Sigmoid colon (tissue), 7 donors: Measurements from ENCODE around the gene LSM11. TPM values are rescaled to one million over a fixed set of nuclear protein-coding genes. Genes with fewer than 3 reads are reported as not detected.
"Not testable (repeated sequence)": the region's sequence is repeated elsewhere in the genome, so short reads cannot be mapped to it uniquely, and the experiment has no call there.

Experiments
- DNase-seq: peaks from one replicate; pipeline ENCODE4 v3.0.0-alpha.2; 2019
- H3K27ac ChIP-seq, 4 donors: fragments of 200-600 bp; sonication (generic); one replicate each; pipeline ENCODE4 v1.5.1; 2016 to 2019; ENCODE audit warnings: mild to moderate bottlenecking in 1 of 4
- H3K27me3 ChIP-seq, 3 donors: fragments of 200-600 bp; sonication (generic); one replicate each; pipeline ENCODE4 v1.5.1; 2019; ENCODE audit warnings: mild to moderate bottlenecking in 1 of 3
- H3K36me3 ChIP-seq, 4 donors: fragments of 200-600 bp; sonication (generic); one replicate each; pipeline ENCODE4 v1.5.1; 2016 to 2019
- H3K4me1 ChIP-seq, 4 donors: fragments of 200-600 bp; sonication (generic); one replicate each; pipeline ENCODE4 v1.5.1; 2017 to 2019
- H3K4me3 ChIP-seq, 4 donors: fragments of 200-600 bp; sonication (generic); one replicate each; pipeline ENCODE4 v1.5.1; 2017 to 2019; ENCODE audit warnings: mild to moderate bottlenecking in 2 of 4, moderate library complexity in 1 of 4
- H3K9me3 ChIP-seq, 4 donors: fragments of 200-600 bp in 3 of 4; sonication (generic) in 3 of 4; one replicate each; pipeline versions ENCODE4 v1.5.1 to v1.6.1; 2013 to 2019
- CTCF ChIP-seq, 4 experiments: fragments of 450-650 bp in 3 of 4; fragments of 200-600 bp in 1 of 4; IDR thresholded peaks; one replicate each; pipeline ENCODE4 v1.5.1; 2016 to 2019; ENCODE audit warnings: antibody characterized with exemption in 4 of 4, mild to moderate bottlenecking in 3 of 4, moderate library complexity in 2 of 4
- EP300 ChIP-seq, 4 donors: sonication (generic); formaldehyde crosslinking; IDR thresholded peaks; one replicate each; pipeline ENCODE4 v1.6.1; 2017; ENCODE audit warnings: antibody characterized with exemption in 4 of 4
- POLR2A ChIP-seq, 2 donors: fragments of 450-650 bp; IDR thresholded peaks; one replicate each; pipeline ENCODE4 v1.6.1; 2016; ENCODE audit warnings: antibody characterized with exemption in 2 of 2, mild to moderate bottlenecking in 2 of 2, moderate library complexity in 2 of 2
- POLR2AphosphoS5 ChIP-seq, 4 donors: sonication (generic); formaldehyde crosslinking; IDR thresholded peaks; one replicate each; pipeline ENCODE4 v1.6.1; 2017; ENCODE audit warnings: antibody characterized with exemption in 4 of 4
- WGBS, 2 donors: extraction: QIAGEN DNeasy Blood & Tissue Kit; methylation state at CpG; one replicate each; pipeline ENCODE4 v1.1.7; 2013; 5-methylcytosine and 5-hydroxymethylcytosine counted together
- intact Hi-C: fragments of 100-400 bp; cut with DNase I; formaldehyde crosslinking; loops from one replicate; pipeline ENCODE4 v1.15.1; 2023
- polyA plus RNA-seq, 3 donors: library from polyadenylated mRNA; stranded (reverse); fragments of 200-250 nt; gene quantifications; one replicate each; pipeline ENCODE4 v1.2.3, GENCODE V29; 2013
- total RNA-seq, 4 donors: library from RNA; depleted of rRNA; stranded (reverse); fragments of >200 nt; gene quantifications; one replicate each; pipeline ENCODE4 v1.1.0, GENCODE V29; 2016
- donor health status: healthy with polysubstance abuse.
- donor health status: Bipolar disorder and iron deficiency.
- donor health status: healthy.

Gene LSM11
- total and polyA plus RNA-seq, 7 donors, result 0.60 to 16.6 (median 12.1) TPM

GRCh38 chr5:157714596-157714864 is 29.0 kb upstream of the LSM11 start:
- TF ChIP-seq CTCF (IDR thresholded peaks at IDR 0.05) (no peak), EP300 (IDR thresholded peaks at IDR 0.05) (no peak), POLR2AphosphoS5 (IDR thresholded peaks at IDR 0.05) (no peak), POLR2A (IDR thresholded peaks at IDR 0.05) (no peak)
- no peak overlapping the region for H3K4me3 ChIP-seq
- no peak overlapping the region for H3K27ac ChIP-seq
- peaks cover 0 to 19% (median 11%) of the 10 kb centered on the region in 4 donors for H3K4me1 ChIP-seq
- intact Hi-C loops, result loop anchor here (10.0 kb wide), 1 partner anchor 60 kb away; the partner anchor contains the start of gene SOX30
- H3K27me3 ChIP-seq, result no peaks in the 10 kb centered on the region
- DNase-seq, result no peak
- no peaks in the 10 kb centered on the region for H3K9me3 ChIP-seq
- no peaks in the 10 kb centered on the region for H3K36me3 ChIP-seq

- Histone ChIP-seq H3K9me3 (no peaks in the 10 kb centered on the region), H3K4me3 (no peak overlapping the region), H3K27me3 (no peaks in the 10 kb centered on the region), H3K4me1 (peaks cover 0 to 13% (median 10%) of the 10 kb centered on the region in 4 donors), H3K27ac (peak overlapping the region in 1 of 4 donors; percentile 32), H3K36me3 (no peaks in the 10 kb centered on the region)
- WGBS, 2 donors, result 1 to 3% methylated on average over 4 of the region's 4 CpGs
- intact Hi-C loops, result loop anchor here (2.0 to 10.0 kb wide), 5 partner anchors 64 to 390 kb away; partner anchors contain the start of genes ADAM19 and SOX30
- TF ChIP-seq CTCF (IDR thresholded peaks at IDR 0.05) (peak; percentile 41 to 80 (median 68)), POLR2A (IDR thresholded peaks at IDR 0.05) (no peak)
- DNase-seq, result no peak
Observed at GRCh38 chr5:157718519-157718918, 25.0 kb upstream of the LSM11 start.

- no peak for TF ChIP-seq EP300 (IDR thresholded peaks at IDR 0.05)
- TF ChIP-seq POLR2A (IDR thresholded peaks at IDR 0.05), result no peak
- no peak for TF ChIP-seq POLR2AphosphoS5 (IDR thresholded peaks at IDR 0.05)
- TF ChIP-seq CTCF (IDR thresholded peaks at IDR 0.05), result no peak
- Histone ChIP-seq H3K27ac (no peak overlapping the region), H3K4me1 (peaks cover 0 to 13% (median 10%) of the 10 kb centered on the region in 4 donors), H3K36me3 (no peaks in the 10 kb centered on the region), H3K27me3 (no peaks in the 10 kb centered on the region), H3K4me3 (no peak overlapping the region), H3K9me3 (no peaks in the 10 kb centered on the region)
- WGBS, 2 donors, result 87 to 96% methylated on average over 2 of the region's 2 CpGs
- no peak for DNase-seq
- intact Hi-C loops, result loop anchor here (2.0 to 10.0 kb wide), 5 partner anchors 64 to 390 kb away; partner anchors contain the start of genes ADAM19 and SOX30
Observed at GRCh38 chr5:157719245-157719644, 24.3 kb upstream of the LSM11 start.

- no peaks in the 10 kb centered on the region for H3K27me3 ChIP-seq
- intact Hi-C loops, result no loop called here
- no peak for DNase-seq
- TF ChIP-seq POLR2A (IDR thresholded peaks at IDR 0.05), result no peak
- no peak for TF ChIP-seq POLR2AphosphoS5 (IDR thresholded peaks at IDR 0.05)
- no peak for TF ChIP-seq CTCF (IDR thresholded peaks at IDR 0.05)
- no peak for TF ChIP-seq EP300 (IDR thresholded peaks at IDR 0.05)
- H3K36me3 ChIP-seq, result no peaks in the 10 kb centered on the region
- H3K27ac ChIP-seq, result no peak overlapping the region
- 25 to 70% methylated on average over 6 of the region's 6 CpGs for WGBS, 2 donors
- H3K4me1 ChIP-seq, result peaks cover 0 to 13% (median 10%) of the 10 kb centered on the region in 4 donors
- H3K4me3 ChIP-seq, result no peak overlapping the region
- H3K9me3 ChIP-seq, result no peaks in the 10 kb centered on the region
Observed at GRCh38 chr5:157721159-157721558, 22.4 kb upstream of the LSM11 start.

GRCh38 chr5:157722895-157723294 is 20.6 kb upstream of the LSM11 start:
- DNase-seq, H3K36me3 ChIP-seq: not testable (repeated sequence)

GRCh38 chr5:157726607-157727006 is 16.9 kb upstream of the LSM11 start:
- H3K27me3 ChIP-seq, H3K36me3 ChIP-seq, H3K9me3 ChIP-seq, H3K27ac ChIP-seq, H3K4me3 ChIP-seq, DNase-seq, H3K4me1 ChIP-seq, intact Hi-C loops: not testable (repeated sequence)
- 94 to 95% methylated on average over 2 of the region's 2 CpGs for WGBS, 2 donors

More at GRCh38 chr5:157722895-157723294, 20.6 kb upstream of the LSM11 start:
- H3K27me3 ChIP-seq, H3K4me3 ChIP-seq, H3K27ac ChIP-seq, intact Hi-C loops, H3K9me3 ChIP-seq: not testable (repeated sequence)
- 97% methylated on average over 2 of the region's 2 CpGs for WGBS, 2 donors
- H3K4me1 ChIP-seq, result peaks cover 0 to 11% (median 10%) of the 10 kb centered on the region in 4 donors

GRCh38 chr5:157727858-157728257 is 15.7 kb upstream of the LSM11 start:
- DNase-seq, intact Hi-C loops: not testable (repeated sequence)

More at GRCh38 chr5:157727858-157728257, 15.7 kb upstream of the LSM11 start:
- WGBS, 2 donors, result 97 to 98% methylated on average over 1 of the region's 1 CpG
- H3K9me3 ChIP-seq, H3K36me3 ChIP-seq, H3K27ac ChIP-seq, H3K4me3 ChIP-seq, H3K27me3 ChIP-seq: not testable (repeated sequence)
- H3K4me1 ChIP-seq, result peaks cover 0 to 17% (median 12%) of the 10 kb centered on the region in 4 donors
